Ovary (tissue), 9 donors: ENCODE data around the gene NDEL1. TPM values are rescaled to one million over a fixed set of nuclear protein-coding genes. Genes with fewer than 3 reads are reported as not detected.

Experiments
- DNase-seq, 5 donors: peaks; one replicate each; pipeline ENCODE4 v3.0.0-alpha.2; 2019 to 2020
- H3K27ac ChIP-seq, 2 donors: fragments of 200-600 bp; one replicate each; pipeline versions ENCODE4 v1.5.1 to v1.8.0; 2019 to 2022
- H3K27me3 ChIP-seq: fragments of 200-600 bp; one replicate; pipeline ENCODE4 v1.8.0; 2022
- H3K36me3 ChIP-seq: fragments of 200-600 bp; sonication (generic); one replicate; pipeline ENCODE4 v1.5.1; 2019
- H3K4me1 ChIP-seq: one replicate; pipeline ENCODE4 v1.8.1; 2013; ENCODE audit warnings: mild to moderate bottlenecking, moderate library complexity; ENCODE audit not compliant: insufficient read depth
- H3K4me3 ChIP-seq: fragments of 200-600 bp; sonication (generic); one replicate; pipeline ENCODE4 v1.5.1; 2017
- H3K9me3 ChIP-seq, 2 donors: fragments of 200-600 bp in 1 of 2; sonication (generic) in 1 of 2; one replicate each; pipeline versions ENCODE4 v1.5.1 to v1.8.1; 2013 to 2019; ENCODE audit warnings: mild to moderate bottlenecking in 1 of 2, moderate library complexity in 1 of 2
- CTCF ChIP-seq, 3 donors: fragments of 450-650 bp in 2 of 3; fragments of 200-600 bp in 1 of 3; IDR thresholded peaks; one replicate each; pipeline versions ENCODE4 v1.5.1 to v1.8.0; 2016 to 2022; ENCODE audit warnings: antibody characterized with exemption in 3 of 3, mild to moderate bottlenecking in 1 of 3
- EP300 ChIP-seq: sonication (generic); formaldehyde crosslinking; IDR thresholded peaks from one replicate; pipeline ENCODE4 v1.6.1; 2017; ENCODE audit warnings: antibody characterized with exemption
- POLR2A ChIP-seq: fragments of 450-650 bp; IDR thresholded peaks from one replicate; pipeline ENCODE4 v1.6.1; 2017; ENCODE audit warnings: antibody characterized with exemption, mild to moderate bottlenecking, moderate library complexity
- whole genome bisulfite sequencing, 3 donors: extraction: QIAGEN DNeasy Blood & Tissue Kit in 1 of 3; methylation state at CpG; one replicate each; pipeline versions ENCODE4 v1.1.5 to v1.1.7; 2013 to 2017; 5-methylcytosine and 5-hydroxymethylcytosine counted together
- intact Hi-C, 4 donors: fragments of 100-400 bp; cut with DNase I; formaldehyde crosslinking; loops; one replicate each; pipeline versions ENCODE4 v1.11.0 to v1.15.1; 2022 to 2023
- polyA plus RNA-seq, 2 donors: library from polyadenylated mRNA; stranded (reverse); fragments of 200-250 nt in 1 of 2; fragments of 350-450 nt in 1 of 2; fragmentation: Illumina TruSeq in 1 of 2; extraction: RNeasy Lipid Tissue Mini Kit (QIAGEN cat#74804) in 1 of 2; gene quantifications; one replicate each; pipeline ENCODE4 v1.2.3, GENCODE V29; 2013 to 2014
- total RNA-seq, 7 donors: library from RNA; depleted of rRNA in 2 of 7; stranded (reverse); fragments of >200 nt in 2 of 7; fragmentation: NEBNext Ultra II Directional in 3 of 7; extraction: Animal tissue kit (Norgen Biotek cat#: 25700) in 3 of 7; gene quantifications; one replicate each; pipeline versions ENCODE4 v1.1.0 to v1.2.4, GENCODE V29; 2016 to 2023
- donor health status: DM: no; HTN: no; CAD: no; lungs with moderate emphysema.
- donor health status: DM: no; HTN: no; CAD: no.
- donor health status: Bipolar disorder and iron deficiency.
- donor health status: DM: yes; HTN: yes; CAD: no.
- donor health status: DM: no; HTN: no; CAD: no.
- donor health status: DM: yes; HTN: yes; CAD: no.

The NDEL1 gene
- total and polyA plus RNA-seq, 9 donors = 36.7 to 86.5 (median 63.2) TPM

DNA sequence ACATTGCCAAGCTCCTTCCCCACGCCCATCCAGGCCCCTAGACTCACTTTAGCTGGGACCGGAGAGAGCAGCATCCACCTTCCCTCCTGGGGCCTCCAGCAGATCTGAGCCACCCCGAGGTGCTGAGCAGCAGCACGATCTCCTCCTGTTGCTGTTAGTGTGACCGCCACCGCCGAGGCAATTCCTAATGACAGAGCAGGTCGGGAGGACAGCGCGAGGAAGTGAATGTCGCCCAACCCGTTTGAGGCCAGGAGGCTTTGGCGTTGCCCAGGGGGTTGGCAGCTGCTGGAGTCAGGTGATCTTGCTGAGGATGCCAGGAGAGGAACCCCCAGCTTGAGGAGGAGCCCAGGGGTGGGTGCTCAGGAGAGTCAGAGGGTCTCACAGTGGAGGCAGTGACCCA lies 38.0 kb upstream of the NDEL1 start, which contains the start of gene RNF222:
Gene RNF222, minus strand, starts transcription at position 192 of the 400 bp plus-strand sequence. CDS start 4,366 bp downstream, outside the sequence.
- no peaks in the 10 kb centered on the region for H3K4me1 ChIP-seq
- no peak within 1 kb of the TSS for H3K4me3 ChIP-seq
- H3K27ac ChIP-seq = no peak within 1 kb of the TSS
- TF ChIP-seq POLR2A = no peak
- no peak for TF ChIP-seq EP300
- no peak for TF ChIP-seq CTCF (IDR thresholded peaks at IDR 0.05)
- H3K36me3 ChIP-seq = no peaks in the 10 kb centered on the region
- H3K27me3 ChIP-seq = no peaks in the 10 kb centered on the region
- no peaks in the 10 kb centered on the region for H3K9me3 ChIP-seq
- intact Hi-C loops = no loop called here
- WGBS, 3 donors = 55 to 71% (median 60%) methylated on average over 13 of the region's 13 CpGs
- DNase-seq = no peak

DNA sequence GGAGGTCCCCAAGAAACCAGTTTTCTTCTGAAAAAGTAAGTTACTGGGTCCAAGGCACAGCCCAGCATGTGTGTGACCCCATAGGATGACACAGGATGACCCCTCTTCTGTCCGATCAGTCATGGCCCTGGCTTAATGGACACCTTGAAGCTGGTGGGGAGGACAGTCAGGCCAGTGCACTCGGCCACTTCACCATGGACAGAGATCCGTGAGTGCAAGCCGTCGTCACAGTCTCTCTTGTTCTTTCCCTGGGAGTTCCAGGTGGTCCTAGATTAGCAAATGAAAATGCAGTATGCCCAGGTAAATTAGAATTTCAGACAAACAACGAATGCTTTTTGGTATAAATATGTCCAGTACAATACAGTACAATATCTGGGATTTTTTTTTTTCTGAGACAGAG lies 36.7 kb upstream of the NDEL1 start:
- H3K9me3 ChIP-seq = no peaks in the 10 kb centered on the region
- no peak overlapping the region for H3K27ac ChIP-seq
- H3K4me3 ChIP-seq = no peak overlapping the region
- no peak for DNase-seq
- no peaks in the 10 kb centered on the region for H3K4me1 ChIP-seq
- no peaks in the 10 kb centered on the region for H3K27me3 ChIP-seq
- intact Hi-C loops = no loop called here
- WGBS, 3 donors = 45 to 63% (median 49%) methylated on average over 6 of the region's 6 CpGs
- no peaks in the 10 kb centered on the region for H3K36me3 ChIP-seq
- no peak for TF ChIP-seq CTCF (IDR thresholded peaks at IDR 0.05)
- no peak for TF ChIP-seq POLR2A
- TF ChIP-seq EP300 = no peak

GRCh38 chr17:8401107-8401506 lies 34.6 kb upstream of the NDEL1 start:
- Histone ChIP-seq H3K4me1 (no peaks in the 10 kb centered on the region), H3K9me3 (no peaks in the 10 kb centered on the region), H3K36me3 (no peaks in the 10 kb centered on the region), H3K4me3 (no peak overlapping the region), H3K27ac (no peak overlapping the region), H3K27me3 (no peaks in the 10 kb centered on the region)
- WGBS, 3 donors = 75 to 87% (median 85%) methylated on average over 2 of the region's 2 CpGs
- no peak for DNase-seq
- no peak for TF ChIP-seq CTCF (IDR thresholded peaks at IDR 0.05)
- no peak for TF ChIP-seq EP300
- no peak for TF ChIP-seq POLR2A
- intact Hi-C loops = no loop called here

DNA sequence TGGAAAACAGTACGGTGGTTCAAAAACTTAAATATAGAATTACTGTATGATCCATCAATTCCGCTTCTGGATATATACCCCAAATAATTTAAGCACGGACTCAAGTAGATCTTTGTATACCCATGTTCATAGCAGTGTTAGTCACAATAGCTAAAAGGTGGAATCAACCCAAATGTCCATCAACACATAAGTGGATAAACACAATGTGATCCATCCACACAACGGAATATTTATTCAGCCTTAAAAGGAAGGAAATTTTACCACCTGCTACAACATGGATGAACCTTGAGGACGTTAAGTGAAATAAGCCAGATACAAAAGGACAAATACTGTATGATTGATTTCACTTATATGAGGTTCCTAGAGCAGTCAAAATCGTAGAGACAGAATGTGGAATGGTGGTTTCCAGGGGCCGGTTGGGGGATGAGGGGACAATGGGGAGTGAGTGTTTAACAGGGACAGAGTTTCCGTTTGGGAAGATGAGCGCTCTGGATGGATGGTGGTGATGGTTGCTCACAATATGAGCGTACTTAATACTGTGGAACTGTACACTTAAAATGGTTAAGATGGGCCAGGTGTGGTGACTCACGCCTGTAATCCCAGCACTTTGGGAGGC lies 32.7 kb upstream of the NDEL1 start:
- Histone ChIP-seq H3K27me3 (no peaks in the 10 kb centered on the region), H3K4me3 (no peak overlapping the region), H3K4me1 (no peaks in the 10 kb centered on the region), H3K27ac (no peak overlapping the region), H3K36me3 (no peaks in the 10 kb centered on the region), H3K9me3 (no peaks in the 10 kb centered on the region)
- WGBS, 3 donors = 72 to 81% (median 79%) methylated on average over 11 of the region's 11 CpGs
- intact Hi-C loops = no loop called here
- no peak for DNase-seq
- no peak for TF ChIP-seq CTCF (IDR thresholded peaks at IDR 0.05)
- no peak for TF ChIP-seq EP300
- no peak for TF ChIP-seq POLR2A
